Kidney (tissue), 14 donors: ENCODE measurements around the gene CCDC57. TPM values are rescaled to one million over a fixed set of nuclear protein-coding genes. Genes with fewer than 3 reads are reported as not detected.
A peak's percentile ranks its signal among the peaks of the same experiment; 100 is the strongest.

Experiments used
- DNase-seq, 5 donors: peaks; one replicate each; pipeline ENCODE4 v3.0.0-alpha.2; 2013 to 2020
- FAIRE-seq: peaks from 2 replicates; lab custom pipeline; 2012; peaks lifted over from hg19 to GRCh38; lab: Jason Lieb, UNC
- H3K27ac ChIP-seq, 2 donors: one replicate each; pipeline ENCODE4 v1.7.0; 2013; ENCODE audit warnings: low read depth in 2 of 2, low read length in 2 of 2, inconsistent platforms in 1 of 2
- H3K27me3 ChIP-seq: one replicate; pipeline ENCODE4 v1.7.1; 2013; ENCODE audit warnings: low read length, inconsistent platforms; ENCODE audit not compliant: control insufficient read depth, insufficient read depth
- H3K36me3 ChIP-seq, 3 donors: one replicate each; pipeline versions ENCODE4 v1.7.0 to v1.7.1; 2013; ENCODE audit warnings: low read length in 3 of 3, control low read depth in 1 of 3, inconsistent platforms in 1 of 3; ENCODE audit not compliant: insufficient read depth in 3 of 3, control insufficient read depth in 2 of 3
- H3K4me1 ChIP-seq, 3 donors: one replicate each; pipeline versions ENCODE4 v1.7.0 to v1.7.1; 2013; ENCODE audit warnings: low read length in 3 of 3, inconsistent platforms in 1 of 3, low read depth in 1 of 3; ENCODE audit not compliant: control insufficient read depth in 2 of 3, insufficient read depth in 2 of 3
- H3K4me3 ChIP-seq, 3 donors: one replicate each; pipeline versions ENCODE4 v1.7.0 to v1.8.1; 2013; ENCODE audit warnings: low read length in 3 of 3, control low read depth in 1 of 3, inconsistent platforms in 1 of 3
- H3K9ac ChIP-seq, 3 donors: one replicate each; pipeline versions ENCODE4 v1.7.0 to v1.7.1; 2013; ENCODE audit warnings: low read length in 3 of 3, control low read depth in 1 of 3, inconsistent platforms in 1 of 3
- H3K9me3 ChIP-seq, 3 donors: one replicate each; pipeline versions ENCODE4 v1.7.0 to v1.7.1; 2013; ENCODE audit warnings: low read length in 3 of 3, control low read depth in 1 of 3, inconsistent platforms in 1 of 3; ENCODE audit not compliant: control insufficient read depth in 2 of 3, insufficient read depth in 1 of 3
- CTCF ChIP-seq: IDR thresholded peaks from 3 replicates; pipeline ENCODE4 v1.5.1; 2012; ENCODE audit warnings: mild to moderate bottlenecking, moderate library complexity, borderline replicate concordance; ENCODE audit not compliant: insufficient read depth; ENCODE audit errors: extremely low read depth
- intact Hi-C: fragments of 100-400 bp; cut with DNase I; formaldehyde crosslinking; loops from one replicate; pipeline ENCODE4 v1.11.1; 2022
- polyA plus RNA-seq: library from polyadenylated mRNA; stranded (reverse); fragments of 350-450 nt; fragmentation: Illumina TruSeq; extraction: RNeasy Lipid Tissue Mini Kit (QIAGEN cat#74804); gene quantifications from one replicate; pipeline ENCODE4 v1.2.3, GENCODE V29; 2014; ENCODE audit warnings: low read depth, low replicate concordance; ENCODE audit not compliant: insufficient read depth
- total RNA-seq: library from RNA; stranded (reverse); fragmentation: NEBNext Ultra II Directional; extraction: Animal tissue kit (Norgen Biotek cat#: 25700); gene quantifications from one replicate; pipeline ENCODE4 v1.2.1, GENCODE V29; 2021
- donor health status: control.
- donor health status: control.
- donor health status: control.
- donor health status: control.
- donor health status: control.
- donor health status: DM: yes; HTN: yes; CAD: no.
- donor health status: Normal renal cell carcinoma (clear cell type).

CCDC57 gene
- total and polyA plus RNA-seq, 2 donors from 2014 or later = 46.7 to 79.4 TPM

- Histone ChIP-seq H3K4me1 (no peaks in the 10 kb centered on the region), H3K9me3 (no peaks in the 10 kb centered on the region), H3K4me3 (no peak overlapping the region), H3K27ac (no peak overlapping the region), H3K27me3 (no peaks in the 10 kb centered on the region), H3K9ac (no peak overlapping the region), H3K36me3 (peaks cover 0 to 18% (median 4%) of the 10 kb centered on the region in 3 donors)
- FAIRE-seq (no peak), DNase-seq (peak in 1 of 5 donors; percentile 57)
- intact Hi-C loops = no loop called here
- no peak for TF ChIP-seq CTCF
Observed at GRCh38 chr17:82188001-82188961, 24.4 kb downstream of the CCDC57 start.

GRCh38 chr17:82187500-82187899, 25.1 kb downstream of the CCDC57 start:
- no peak overlapping the region for H3K27ac ChIP-seq
- H3K27me3 ChIP-seq = no peaks in the 10 kb centered on the region
- H3K9me3 ChIP-seq = no peaks in the 10 kb centered on the region
- H3K9ac ChIP-seq = no peak overlapping the region
- peaks cover 0 to 16% (median 6%) of the 10 kb centered on the region in 3 donors for H3K36me3 ChIP-seq
- intact Hi-C loops = no loop called here
- FAIRE-seq (no peak), DNase-seq (peak in 1 of 5 donors; percentile 66)
- no peak for TF ChIP-seq CTCF
- no peaks in the 10 kb centered on the region for H3K4me1 ChIP-seq
- H3K4me3 ChIP-seq = no peak overlapping the region

GRCh38 chr17:82186221-82186620, 26.4 kb downstream of the CCDC57 start:
- no peaks in the 10 kb centered on the region for H3K27me3 ChIP-seq

More at GRCh38 chr17:82186221-82186620, 26.4 kb downstream of the CCDC57 start:
- no peak overlapping the region for H3K9ac ChIP-seq
- no peaks in the 10 kb centered on the region for H3K9me3 ChIP-seq
- H3K27ac ChIP-seq = no peak overlapping the region
- intact Hi-C loops = no loop called here
- no peak overlapping the region for H3K4me3 ChIP-seq
- FAIRE-seq = no peak
- TF ChIP-seq CTCF = no peak
- no peaks in the 10 kb centered on the region for H3K4me1 ChIP-seq
- DNase-seq = peak in 1 of 5 donors; percentile 46
- peaks cover 0 to 16% (median 6%) of the 10 kb centered on the region in 3 donors for H3K36me3 ChIP-seq
